ENCODE measurements around the gene TRPM3.

The TRPM3 gene

DNA sequence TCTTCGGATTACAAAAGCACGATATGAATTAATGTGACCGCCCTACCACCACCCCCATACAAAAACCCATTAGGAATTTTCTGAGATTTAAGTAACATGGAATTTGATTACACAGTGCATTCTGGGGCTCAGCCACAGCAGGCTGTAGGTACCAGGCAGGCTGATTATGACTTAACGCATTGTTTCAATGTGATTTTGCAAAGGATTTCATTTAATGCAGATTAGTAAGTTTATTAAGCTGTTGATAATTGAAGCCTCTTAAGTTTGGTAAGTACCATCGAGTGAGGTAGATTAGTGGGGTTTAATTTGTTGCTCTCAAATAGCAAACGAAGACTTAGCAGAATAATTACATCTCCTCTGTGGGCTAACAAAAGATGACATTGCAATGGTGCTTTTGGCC, 240.1 kb downstream of the TRPM3 start:
- DNase-seq, result peak; percentile 94

DNA sequence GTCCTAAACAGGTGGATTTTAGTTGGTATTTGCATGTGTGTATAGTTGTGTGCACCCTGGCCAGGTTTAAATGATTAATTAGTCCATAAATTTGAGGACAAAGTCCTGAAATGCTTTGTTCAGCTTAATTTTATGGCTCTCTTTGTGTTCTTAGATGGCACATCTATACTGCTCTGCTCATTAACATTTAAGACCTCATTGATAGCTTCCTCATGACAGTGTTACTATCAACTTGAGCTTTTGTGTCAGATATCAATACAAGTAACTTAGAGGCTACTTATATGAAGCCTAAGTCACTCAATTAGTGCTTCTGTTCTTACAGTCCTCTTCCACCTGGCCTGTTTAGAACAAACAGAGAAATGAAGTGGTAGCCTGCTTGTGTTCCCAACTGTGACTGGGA, 240.9 kb downstream of the TRPM3 start:
- peak; percentile 22 for DNase-seq

DNA sequence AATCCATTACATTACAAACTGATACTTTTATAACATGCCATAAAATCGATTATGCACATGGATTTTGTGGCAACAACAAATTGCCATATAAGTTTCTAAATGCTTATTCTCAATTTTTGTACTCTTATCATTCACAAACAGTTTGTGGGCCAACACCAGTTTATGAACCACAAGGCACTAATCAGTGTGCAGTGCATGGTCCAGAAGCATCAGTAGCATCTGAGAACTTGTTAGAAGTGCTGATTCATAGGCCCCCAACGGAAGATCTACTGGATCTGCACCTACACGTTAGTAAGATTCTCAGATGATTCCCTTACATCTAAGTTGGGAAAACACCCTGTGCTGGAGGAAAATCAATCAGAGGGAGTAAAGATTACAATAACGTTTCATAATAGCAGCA, 242.8 kb downstream of the TRPM3 start:
- no peak for DNase-seq

DNA sequence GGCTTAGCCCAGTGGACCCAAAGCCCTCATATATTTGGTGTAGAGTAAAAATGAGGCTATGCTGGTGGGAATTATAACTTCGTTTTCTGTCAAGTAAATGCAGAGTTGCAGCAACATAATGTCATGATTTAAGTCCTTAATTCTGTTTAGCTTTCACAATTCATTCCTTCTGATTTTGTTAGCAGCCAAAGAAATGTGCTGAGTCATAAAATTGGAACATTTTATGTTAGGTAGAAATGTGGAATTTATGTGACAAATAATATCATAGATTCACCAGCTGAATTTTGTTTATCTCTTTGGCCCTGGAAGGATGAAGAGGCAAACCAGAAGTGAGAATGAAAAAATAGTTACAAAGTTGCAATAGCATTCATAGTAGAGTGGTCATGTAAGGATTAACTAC, 247.0 kb downstream of the TRPM3 start:
- DNase-seq, result no peak

DNA sequence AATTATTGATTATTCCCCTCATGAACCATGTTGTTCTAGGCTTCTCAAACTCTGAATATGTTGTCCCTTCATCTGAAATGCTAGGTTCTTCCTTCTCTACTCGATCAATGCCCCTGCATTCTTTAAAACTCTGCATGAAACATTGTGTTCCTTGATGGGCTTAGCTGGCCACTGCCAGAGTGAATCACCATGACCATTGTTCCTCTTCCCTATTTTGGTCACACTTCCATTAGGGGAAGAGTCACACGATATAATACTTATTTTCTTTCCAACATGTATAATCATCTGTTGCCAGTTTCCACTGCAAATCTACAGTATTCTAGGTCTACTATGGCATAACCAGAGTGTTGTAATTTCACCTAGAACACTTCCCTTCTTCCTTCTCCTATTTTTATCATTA, 247.9 kb downstream of the TRPM3 start:
- DNase-seq, result no peak

DNA sequence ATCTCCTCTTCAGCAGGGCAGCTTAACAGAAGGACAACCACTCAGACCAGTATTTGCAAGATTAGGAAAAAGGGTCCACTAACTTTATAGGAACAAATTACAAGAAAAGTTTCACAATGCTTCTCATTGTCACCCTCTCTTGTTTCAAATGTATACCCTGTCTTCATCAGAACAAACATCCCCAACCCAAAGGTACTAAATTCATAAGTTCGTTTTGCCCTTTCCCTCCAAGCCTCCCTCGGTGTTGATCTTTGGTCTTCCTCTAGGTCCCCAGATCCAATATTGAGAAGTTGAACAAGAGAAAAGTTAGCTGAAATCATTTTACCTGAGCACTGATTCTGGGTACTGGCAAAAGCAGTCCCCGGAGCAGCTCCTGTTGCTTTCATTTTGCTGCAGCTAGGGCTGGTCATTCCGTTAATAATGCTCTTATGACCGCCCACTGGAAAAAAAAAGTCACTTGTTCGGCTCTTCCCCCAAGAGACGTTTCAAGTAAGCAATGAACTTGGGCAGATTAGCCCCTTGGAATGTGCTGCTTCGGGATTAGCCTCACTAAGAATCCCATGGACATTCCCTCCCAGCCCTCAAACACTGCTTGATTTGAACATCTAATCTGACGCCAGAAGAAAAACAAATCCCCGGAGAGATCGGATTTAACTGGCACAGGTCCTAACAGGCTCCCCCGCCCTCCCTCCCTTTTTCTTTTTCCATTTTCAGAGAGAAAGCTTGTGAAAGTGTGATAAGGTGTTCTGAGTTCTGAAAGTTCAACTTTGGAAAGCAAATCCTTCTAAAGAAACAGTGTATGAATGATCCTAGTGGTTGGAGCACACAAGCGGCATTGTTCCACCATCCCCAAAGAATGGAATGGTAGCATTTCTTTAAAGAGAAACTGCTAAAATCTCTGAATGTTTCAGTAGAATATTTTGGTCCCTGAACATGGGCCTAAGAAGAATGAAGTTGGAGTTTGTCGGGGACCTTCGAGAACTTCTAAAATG, 252.5 kb downstream of the TRPM3 start:
- DNase-seq, result peak; percentile 98

DNA sequence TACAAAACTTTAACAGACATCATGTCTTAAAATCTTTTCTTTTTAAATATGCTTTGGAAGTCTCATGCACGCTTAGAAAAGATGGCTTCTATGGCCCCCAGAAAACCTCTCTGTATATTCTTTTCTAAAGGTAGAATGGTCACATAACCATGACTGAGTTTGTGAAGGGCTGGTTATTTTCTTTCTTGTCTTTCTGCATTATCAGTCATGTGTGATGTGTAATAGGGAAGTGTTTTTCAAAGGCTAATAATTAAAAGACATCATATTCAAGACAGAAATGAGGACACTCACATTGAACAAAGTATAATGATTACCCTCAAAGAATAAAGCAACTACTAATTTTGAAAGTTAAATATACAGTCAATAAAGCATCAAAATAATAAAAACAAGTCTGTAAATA, 253.4 kb downstream of the TRPM3 start:
- DNase-seq, result no peak

DNA sequence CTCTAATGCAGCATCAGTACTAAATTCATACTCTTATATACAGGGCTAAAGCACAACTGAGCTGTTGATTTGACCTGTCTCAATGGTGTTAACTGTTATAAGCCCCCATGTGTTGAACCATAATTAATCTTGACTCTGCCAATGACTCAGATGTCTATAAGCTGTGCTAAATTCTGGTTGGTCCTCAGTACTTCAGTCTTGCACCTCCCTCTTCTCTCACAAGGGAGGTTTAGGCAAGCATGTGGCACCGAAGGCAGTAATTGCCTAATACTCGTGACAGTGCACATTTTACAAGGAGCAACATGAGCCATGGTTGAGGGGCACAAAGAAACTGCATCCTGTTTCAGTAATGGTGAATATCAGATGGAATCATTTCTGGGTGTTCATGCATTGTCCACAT, 255.9 kb downstream of the TRPM3 start:
- peak; percentile 65 for DNase-seq

DNA sequence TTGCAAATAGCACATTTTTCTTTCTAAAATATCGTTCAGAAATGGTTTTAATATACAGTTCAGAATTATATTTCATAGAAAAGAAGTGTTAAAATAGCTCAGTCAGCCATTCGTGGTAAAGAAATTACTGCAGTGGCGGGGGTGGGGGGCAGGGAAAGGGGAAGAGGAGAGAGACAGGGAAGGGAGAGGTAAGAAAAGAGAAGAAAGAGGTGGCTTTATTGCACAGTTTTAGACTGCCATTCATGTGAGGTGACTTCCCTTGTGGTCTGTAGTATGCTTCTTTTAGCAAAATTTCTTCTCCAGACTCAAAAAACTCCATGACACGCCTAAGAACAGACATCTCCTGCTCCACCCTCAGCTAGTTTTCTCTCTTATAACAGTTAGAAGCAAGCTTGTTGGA, 259.6 kb downstream of the TRPM3 start:
- no peak for DNase-seq

DNA sequence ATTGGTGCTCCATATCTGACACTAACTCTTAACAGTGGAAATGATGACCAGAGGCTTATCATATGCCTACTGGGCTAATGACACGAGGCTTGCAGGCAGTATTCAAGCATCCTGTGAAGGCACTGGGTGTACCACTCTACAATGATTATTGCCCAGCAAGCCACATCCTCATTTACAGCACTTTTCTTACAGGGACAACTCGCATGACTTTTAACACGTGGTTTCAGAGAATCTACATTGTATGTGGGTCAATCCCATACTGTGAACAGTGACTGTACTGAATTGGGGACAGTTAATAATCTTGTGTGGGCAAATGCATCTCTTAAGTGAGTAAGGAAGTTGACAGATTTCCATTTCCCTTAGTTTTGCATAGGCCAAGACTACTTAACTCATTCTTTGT, 260.0 kb downstream of the TRPM3 start:
- no peak for DNase-seq

DNA sequence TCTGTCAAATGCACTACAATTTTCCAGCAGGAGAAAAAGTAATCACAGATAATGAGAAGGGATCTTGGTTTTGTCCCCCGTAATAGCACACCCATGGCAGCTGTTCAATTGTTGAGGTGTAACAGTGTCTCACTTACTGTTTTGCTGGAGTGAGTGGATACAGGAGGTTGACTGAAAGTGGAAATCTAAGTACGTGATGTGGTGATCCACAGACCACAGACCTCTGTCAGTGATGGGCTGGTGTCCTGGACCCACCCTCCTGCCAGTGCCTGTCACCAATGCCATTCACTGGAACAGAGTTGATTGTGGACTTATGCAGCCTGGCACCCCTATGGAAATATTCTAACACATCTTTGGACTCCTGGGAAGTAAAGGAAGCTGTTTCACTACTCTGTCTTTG, 261.7 kb downstream of the TRPM3 start:
- DNase-seq, result no peak

DNA sequence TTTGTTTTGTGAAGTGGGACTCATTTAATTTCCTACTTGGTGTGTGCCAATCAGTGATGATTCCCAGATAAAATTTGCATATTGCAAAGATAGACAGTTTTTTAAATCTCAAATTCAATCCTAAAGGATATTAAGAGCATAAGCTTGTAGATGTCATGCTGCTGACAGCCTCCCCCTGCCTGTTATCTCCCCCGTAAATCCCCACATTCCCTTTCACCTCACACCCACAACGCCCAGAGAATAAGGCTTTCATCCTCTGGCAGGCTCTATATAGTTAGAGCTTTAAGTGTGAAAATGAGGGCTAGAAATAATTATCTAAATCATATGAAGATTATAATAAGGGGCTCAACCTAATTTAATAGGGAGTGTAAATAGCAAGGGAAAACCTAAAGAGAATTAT, 265.0 kb downstream of the TRPM3 start:
- peak; percentile 74 for DNase-seq

DNA sequence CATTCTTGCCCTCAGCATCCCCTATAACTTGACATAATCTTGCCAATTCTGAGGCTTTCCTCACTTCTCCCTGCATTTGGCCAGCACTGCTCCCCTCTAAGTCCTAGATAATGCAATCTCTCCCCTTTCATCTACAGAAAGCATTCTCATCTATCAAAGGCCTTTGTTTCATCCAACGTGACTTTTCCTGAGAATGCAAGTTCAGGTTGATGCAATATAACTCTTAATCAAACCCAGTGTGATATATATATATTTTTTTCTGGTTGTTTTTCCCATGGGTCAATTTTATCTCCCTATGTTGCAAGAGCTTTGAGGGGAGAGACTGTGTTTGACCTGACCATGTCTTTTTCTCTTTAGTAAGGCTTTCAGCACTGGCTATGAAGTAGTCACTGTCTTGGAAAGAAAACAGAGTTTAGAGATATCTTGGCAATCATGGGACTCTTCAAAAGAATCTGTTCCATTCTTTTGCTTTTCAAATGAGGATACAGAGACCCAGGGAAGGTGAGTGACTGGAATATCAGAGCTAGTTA, 268.6 kb downstream of the TRPM3 start:
- no peak for DNase-seq

DNA sequence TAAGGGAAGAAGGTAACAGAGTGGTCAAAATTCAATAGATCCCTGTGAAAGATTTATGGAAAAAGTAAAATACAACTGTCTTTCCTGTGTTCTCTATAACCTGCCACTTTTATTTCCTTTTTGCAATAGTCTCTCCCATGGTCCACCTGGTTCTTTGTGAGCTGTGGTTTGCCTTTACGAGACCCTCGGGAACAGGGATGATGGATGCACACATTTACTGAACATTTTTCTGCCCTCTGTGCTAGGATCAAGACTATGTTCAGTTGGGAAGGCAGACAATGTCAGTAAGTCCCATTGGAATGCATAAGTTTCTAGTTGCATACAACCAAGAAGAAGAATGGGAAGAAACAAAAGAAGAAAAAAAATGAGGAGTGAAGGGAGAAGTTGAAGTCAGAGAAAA, 281.2 kb downstream of the TRPM3 start:
- no peak for DNase-seq

DNA sequence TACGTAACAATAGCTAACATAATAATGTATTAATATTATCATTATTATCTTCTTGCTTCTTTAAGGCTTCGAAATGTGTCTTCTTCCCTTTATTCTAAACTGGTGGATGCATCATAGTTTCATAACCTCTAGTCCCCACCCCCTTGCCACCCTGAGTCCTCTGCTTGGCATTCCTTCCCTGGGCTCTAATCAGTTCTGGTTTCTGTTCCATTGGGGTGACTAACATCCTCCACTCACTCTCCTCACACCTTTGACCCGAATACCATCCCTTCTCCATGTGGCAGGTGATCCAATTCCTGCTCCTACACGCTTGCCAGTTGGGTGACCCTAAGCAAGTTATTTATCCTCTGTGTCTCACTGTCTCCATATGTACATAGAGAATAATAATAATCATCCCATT, 286.1 kb downstream of the TRPM3 start:
- no peak for DNase-seq

DNA sequence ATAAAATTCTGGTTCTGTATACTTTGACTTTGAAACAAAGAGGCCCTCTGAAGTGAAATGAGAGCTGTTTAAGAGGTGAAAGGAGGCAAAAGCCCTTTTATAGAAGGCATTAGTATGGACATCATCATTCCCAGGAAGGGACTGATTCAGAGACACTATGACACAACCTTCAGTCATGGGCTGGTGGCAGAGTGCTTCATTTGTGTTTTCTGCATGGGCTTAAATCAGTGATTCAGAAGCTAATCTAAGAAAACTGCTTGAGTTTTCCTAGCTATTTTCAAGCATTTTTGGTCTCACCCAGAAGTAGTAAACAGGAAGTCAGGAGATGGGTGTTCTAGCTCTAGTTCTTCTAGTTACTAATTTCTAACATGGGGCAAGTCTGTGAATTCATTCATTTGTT, 288.9 kb downstream of the TRPM3 start:
- DNase-seq, result no peak

DNA sequence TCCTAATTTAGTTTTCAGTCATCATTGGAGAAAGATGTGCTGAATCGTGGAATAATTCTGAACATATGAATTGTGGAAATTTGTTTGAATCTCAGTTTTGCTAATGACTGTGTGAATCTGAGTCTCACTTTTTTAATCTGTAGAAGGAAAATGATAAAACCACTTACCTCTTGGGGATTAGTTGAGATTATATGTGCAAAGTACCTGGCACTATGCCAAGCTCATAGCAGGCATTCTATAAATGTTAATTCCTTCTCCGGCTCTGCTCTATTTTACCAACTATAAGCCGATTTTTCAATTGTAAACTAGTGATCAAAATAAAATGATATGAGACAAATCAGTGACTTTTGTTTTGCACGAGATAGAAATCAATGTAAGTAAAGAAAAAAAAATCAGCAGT, 290.8 kb downstream of the TRPM3 start:
- DNase-seq, result peak; percentile 87

DNA sequence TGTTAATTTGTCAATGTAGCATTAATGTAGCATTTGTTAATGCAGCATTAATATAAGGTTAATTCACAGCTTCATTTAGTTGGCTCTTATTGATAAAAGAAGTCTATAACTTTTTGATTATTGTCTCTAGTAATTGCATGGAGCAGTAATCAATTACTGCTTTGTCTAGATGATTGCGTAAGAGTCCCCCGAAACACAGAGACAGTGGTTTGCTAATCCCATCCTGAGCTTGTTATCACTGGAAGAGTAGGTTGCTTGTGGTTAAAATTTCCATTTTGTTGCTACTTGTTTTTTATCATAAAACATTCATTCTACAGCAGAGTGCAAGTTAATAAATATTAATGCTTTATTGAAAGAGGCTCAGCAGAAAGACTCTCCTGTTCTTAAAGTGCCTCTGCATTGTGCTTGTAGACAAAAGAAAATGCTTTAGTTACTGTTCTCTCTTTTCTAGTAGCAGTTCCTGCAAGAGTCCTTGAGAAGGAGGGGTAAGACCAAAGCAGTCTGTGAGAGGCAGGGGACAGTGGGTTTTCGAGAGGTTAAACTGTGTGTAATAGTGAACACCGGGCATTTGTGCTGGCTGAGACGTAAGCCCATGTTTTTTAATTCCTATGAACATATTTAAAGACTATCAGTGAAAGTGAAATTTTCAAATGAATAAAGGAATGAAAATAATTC, 291.7 kb downstream of the TRPM3 start:
- peak; percentile 69 for DNase-seq

DNA sequence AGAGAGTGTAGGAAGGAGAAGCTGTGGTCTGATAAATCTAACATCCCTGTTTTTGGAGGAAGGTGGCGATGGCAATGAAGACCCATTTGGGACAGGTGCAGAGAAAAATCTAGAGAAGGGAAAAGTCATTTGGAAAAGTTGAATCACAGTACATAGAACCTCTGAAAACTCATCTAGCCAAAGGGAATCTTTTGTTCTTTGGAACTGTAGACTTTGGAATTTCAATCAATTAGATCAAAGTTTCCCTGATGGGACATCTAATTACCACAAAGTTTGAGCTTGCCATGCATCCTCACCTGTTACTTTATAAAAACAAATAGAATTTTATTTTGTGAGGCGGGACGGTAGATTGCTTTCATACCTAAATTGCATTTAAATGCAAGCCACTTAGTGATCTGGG, 294.9 kb downstream of the TRPM3 start:
- DNase-seq, result no peak

DNA sequence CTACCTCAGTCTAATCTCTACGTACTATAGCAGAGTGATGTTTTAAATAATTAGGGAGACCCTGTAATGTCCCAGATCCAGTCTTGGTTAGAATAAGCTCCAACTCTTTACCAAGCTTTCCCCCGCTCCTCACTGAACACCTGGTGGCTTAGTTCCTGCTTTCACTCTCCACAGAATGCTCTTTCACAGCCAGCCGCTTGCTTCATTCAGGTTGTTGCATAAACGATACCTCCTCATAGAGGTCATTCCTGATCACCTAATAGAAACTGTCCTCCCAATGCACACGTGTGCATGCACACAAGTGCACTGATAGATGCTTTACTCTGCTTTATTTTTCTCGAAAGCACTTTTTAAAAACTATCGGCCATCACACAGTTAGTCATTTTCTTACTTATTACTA, 298.1 kb downstream of the TRPM3 start:
- no peak for DNase-seq

DNA sequence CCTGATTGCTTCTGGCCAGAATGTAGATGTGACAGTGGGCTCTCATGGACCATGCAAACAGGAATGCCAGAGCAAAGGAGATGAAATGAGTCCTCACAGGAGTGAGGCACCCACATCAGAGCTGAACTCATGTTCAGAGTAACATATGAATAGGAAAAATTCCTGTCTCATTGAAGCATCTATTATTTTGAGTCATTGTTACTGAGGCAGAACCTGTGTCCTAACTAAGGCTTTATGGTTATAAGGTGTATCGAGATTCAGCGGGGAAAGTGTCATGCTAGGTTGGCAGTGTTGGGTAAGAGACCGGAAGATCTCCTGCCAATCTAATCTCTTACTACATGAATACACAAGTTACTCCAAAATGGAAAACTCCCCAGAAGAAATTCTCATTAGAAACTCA, 304.1 kb downstream of the TRPM3 start:
- DNase-seq, result no peak

DNA sequence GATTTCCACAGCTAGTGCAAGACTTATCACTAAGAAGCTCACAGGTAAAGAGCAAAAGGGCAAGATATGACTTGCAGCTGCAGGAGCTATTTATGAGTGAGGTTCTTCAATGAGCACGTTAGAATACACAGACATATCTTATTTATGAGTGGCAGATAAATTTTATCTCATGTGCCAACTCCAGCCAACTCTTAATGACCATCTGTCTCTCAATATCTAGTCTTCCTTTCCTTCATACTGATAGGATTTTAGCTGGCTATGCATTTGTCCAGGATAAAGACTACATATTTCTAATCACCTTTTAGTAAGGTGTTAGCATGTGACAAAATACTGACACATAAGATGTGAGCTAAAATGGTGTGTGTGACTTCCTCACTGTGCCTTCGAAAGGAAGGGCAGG, 304.5 kb downstream of the TRPM3 start:
- peak; percentile 7 for DNase-seq

DNA sequence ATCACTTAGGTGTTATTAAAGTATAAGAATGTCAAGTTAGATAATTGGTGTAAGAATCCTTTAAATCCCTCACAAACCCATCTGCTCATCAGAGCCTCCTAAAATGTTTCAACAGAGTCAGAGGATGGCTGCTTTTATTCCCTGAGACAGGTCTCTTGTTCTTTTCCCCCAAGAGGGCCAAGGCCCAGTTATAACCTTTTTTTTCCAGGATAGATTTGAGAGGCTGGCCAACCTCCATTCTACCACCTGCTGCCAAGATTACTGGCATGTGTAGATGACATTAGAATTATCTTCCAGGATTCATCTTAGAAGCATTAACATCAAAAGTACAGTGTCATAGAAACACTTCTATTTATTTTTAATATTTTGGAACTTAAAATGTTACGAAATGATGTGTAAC, 305.1 kb downstream of the TRPM3 start:
- peak; percentile 67 for DNase-seq

DNA sequence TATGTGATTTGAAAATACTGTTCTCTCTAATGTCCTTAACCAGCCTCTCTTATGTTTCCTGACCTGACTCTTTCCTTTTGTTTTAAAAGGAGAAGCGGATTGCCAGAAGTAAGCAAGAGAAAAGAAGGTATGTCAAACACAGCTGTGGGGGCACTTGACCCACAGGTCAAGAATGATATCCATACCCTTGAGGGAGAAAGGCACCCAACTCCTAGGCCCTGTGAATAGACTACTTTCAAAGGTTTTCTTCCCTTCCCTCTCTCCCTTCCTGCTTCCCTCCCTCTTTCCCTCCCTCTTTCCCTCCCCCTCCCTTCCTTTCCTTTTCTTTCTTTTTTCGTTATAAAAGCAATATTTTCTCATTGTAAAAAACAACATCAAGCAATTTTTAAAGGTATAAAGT, 306.8 kb downstream of the TRPM3 start:
- DNase-seq, result no peak
